ENCODE measurements around the gene HTT. TPM values are rescaled to one million over a fixed set of nuclear protein-coding genes. Genes with fewer than 3 reads are reported as not detected.

Gene HTT
- total and polyA plus RNA-seq, 9 of the 15 experiments (the other 6 are each of a cell fraction or from before 2014, with no cell fraction given) = 0.66 to 31.6 (median 14.7) TPM

- TF ChIP-seq REST (IDR thresholded peaks at IDR 0.05; ENCODE audit: borderline replicate concordance) (no peak), REST (CRISPR knock-in tag; IDR thresholded peaks at IDR 0.05; ENCODE audit: low read depth) (0 out of 2 replicates have a peak, but pooled peaks have one; percentile 54), ZBTB26 (CRISPR knock-in tag; IDR thresholded peaks at IDR 0.05) (0 out of 2 replicates have a peak, but pooled peaks have one; percentile 47), SNIP1 (IDR thresholded peaks at IDR 0.05; ENCODE audit: low read depth) (no peak), ERF (CRISPR knock-in tag; IDR thresholded peaks at IDR 0.05) (0 out of 2 replicates have a peak, but pooled peaks have one; percentile 65), TGIF2 (CRISPR knock-in tag; IDR thresholded peaks at IDR 0.05) (no peak), NR2C2 (CRISPR knock-in tag; IDR thresholded peaks at IDR 0.05) (peak; percentile 47; the same call in 1 of the 2 replicates), NR2C2 (tag; IDR thresholded peaks at IDR 0.05) (no peak), PHB (CRISPR knock-in tag; IDR thresholded peaks at IDR 0.05) (no peak), FOS (IDR thresholded peaks at IDR 0.05; ENCODE audit: extremely low read depth, insufficient read length) (peak; percentile 43), SUPT5H (IDR thresholded peaks at IDR 0.05) (peak; percentile 79), HMG20B (CRISPR knock-in tag; IDR thresholded peaks at IDR 0.05) (no peak), SP1 (CRISPR knock-in tag; IDR thresholded peaks at IDR 0.05) (peak; percentile 95), JUN (IDR thresholded peaks at IDR 0.05; ENCODE audit: borderline replicate concordance, low read depth, low read length) (0 out of 2 replicates have a peak, but pooled peaks have one; percentile 6), JUN (CRISPR knock-in tag; IDR thresholded peaks at IDR 0.05; ENCODE audit: borderline replicate concordance) (no peak), ARID3B (CRISPR knock-in tag; IDR thresholded peaks at IDR 0.05; ENCODE audit: borderline replicate concordance) (0 out of 2 replicates have a peak, but pooled peaks have one; percentile 34), SP2 (IDR thresholded peaks at IDR 0.05; ENCODE audit: extremely low read depth, low read depth, low read length, poor library complexity, severe bottlenecking) (peak; percentile 61), RBFOX2 (IDR thresholded peaks at IDR 0.05; ENCODE audit: low read depth, low read length) (peak; percentile 87)
Measured at GRCh38 chr4:3074078-3074845, at the start of gene HTT, which contains the start of gene HTT-AS (continued).
